ENCODE data around the gene FAM78A.

- TF ChIP-seq, protein P1, sequence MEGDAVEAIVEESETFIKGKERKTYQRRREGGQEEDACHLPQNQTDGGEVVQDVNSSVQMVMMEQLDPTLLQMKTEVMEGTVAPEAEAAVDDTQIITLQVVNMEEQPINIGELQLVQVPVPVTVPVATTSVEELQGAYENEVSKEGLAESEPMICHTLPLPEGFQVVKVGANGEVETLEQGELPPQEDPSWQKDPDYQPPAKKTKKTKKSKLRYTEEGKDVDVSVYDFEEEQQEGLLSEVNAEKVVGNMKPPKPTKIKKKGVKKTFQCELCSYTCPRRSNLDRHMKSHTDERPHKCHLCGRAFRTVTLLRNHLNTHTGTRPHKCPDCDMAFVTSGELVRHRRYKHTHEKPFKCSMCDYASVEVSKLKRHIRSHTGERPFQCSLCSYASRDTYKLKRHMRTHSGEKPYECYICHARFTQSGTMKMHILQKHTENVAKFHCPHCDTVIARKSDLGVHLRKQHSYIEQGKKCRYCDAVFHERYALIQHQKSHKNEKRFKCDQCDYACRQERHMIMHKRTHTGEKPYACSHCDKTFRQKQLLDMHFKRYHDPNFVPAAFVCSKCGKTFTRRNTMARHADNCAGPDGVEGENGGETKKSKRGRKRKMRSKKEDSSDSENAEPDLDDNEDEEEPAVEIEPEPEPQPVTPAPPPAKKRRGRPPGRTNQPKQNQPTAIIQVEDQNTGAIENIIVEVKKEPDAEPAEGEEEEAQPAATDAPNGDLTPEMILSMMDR (conservative IDR thresholded peaks at IDR 0.05), result no peak
- TF ChIP-seq ZFX (IDR thresholded peaks at IDR 0.05), result no peak
Observed at GRCh38 chr9:131299961-131300347, 23.6 kb upstream of the FAM78A start.
